ENCODE data around the gene ZNF37A.
"Not testable (repeated sequence)": the region's sequence is repeated elsewhere in the genome, so short reads cannot be mapped to it uniquely, and the experiment has no call there.

Gene ZNF37A

GRCh38 chr10:38094158-38094926 is at the start of gene ZNF37A:
Gene ZNF37A, plus strand, starts transcription at chr10:38094337. Its CDS starts 2,281 bp downstream, at chr10:38096618.
- peaks cover 44% of the 10 kb centered on the region for H3K36me3 Mint-ChIP-seq (ENCODE audit: low read depth)
- peak within 1 kb of the TSS; percentile 85 for H3K4me3 Mint-ChIP-seq
- H3K9me3 Mint-ChIP-seq = peaks cover 25% of the 10 kb centered on the region
- H3K27me3 Mint-ChIP-seq = no peaks in the 10 kb centered on the region
- DNase-seq = peak; percentile 83
- peak; percentile 98 for ATAC-seq
- peaks cover 33% of the 10 kb centered on the region for H3K4me1 Mint-ChIP-seq
- H3K27ac Mint-ChIP-seq = peak within 1 kb of the TSS; percentile 90

DNA sequence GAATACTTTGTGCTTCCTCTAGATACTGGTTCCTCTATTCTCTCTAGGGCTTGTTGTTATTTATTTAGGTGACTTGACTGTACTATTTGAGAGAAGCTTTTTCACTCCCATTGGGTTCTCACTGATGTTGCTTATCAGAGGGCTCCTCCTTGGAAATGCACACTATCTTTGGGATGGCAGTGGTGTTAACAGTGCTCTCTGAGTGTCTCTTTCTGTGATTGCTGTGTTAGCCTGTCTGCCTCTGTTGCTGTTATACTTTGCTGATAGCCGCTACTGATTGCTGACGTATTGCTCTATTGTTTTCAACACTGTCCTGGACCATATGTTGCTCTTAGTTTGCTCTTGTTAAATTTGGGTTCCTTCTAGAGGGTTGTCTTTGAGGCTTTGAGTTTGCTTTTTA is 49.0 kb upstream of the ZNF37A start:
- Mint-ChIP-seq H3K36me3 (ENCODE audit: low read depth) (peaks cover 80% of the 10 kb centered on the region), H3K9me3 (peaks cover 30% of the 10 kb centered on the region), H3K4me3 (no peak overlapping the region), H3K27me3 (no peaks in the 10 kb centered on the region), H3K27ac (no peak overlapping the region), H3K4me1 (peaks cover 26% of the 10 kb centered on the region)
- DNase-seq (no peak), ATAC-seq (no peak)

DNA sequence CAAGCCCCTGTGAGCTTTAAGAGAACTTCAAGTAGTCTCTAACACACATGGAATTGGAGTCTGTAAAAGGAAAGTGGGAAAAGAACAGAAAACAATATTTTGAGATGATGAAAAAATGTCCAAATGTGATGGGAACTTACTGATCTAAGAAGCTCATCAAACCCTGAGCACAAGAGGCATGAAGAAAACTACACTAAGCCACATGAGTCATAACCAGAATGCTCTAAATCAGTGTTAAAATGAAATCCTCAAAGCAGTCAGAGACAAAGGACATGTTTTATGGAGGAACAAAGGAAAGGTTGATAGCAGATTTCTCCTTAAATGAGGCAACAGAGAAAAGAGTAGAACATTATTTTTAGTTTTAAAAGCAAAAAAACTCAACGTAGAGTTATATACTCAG is 46.5 kb upstream of the ZNF37A start:
- Mint-ChIP-seq H3K4me1 (peaks cover 22% of the 10 kb centered on the region), H3K9me3 (peaks cover 41% of the 10 kb centered on the region), H3K27ac (no peak overlapping the region), H3K4me3 (no peak overlapping the region), H3K36me3 (ENCODE audit: low read depth) (peaks cover 86% of the 10 kb centered on the region), H3K27me3 (no peaks in the 10 kb centered on the region)
- ATAC-seq = no peak
- DNase-seq = no peak

DNA sequence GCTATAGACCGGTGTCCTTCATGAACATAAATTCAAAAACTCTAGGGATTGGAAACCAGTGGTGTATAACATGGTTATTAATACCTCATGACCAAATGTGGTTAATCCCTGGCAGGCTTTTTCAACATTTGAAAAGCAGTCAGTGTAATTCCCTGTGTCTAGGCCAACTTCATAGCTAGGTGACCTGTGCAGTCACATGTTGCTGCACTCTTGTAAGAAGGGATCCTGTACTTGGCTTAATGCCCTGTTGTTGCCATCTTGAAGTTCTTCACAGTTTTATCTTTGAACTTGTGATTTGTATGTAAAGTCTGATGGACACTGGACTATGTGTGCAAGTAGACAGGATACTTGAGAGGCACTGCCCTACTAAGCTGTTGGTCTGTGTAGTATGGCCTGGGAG is 43.9 kb upstream of the ZNF37A start:
- Mint-ChIP-seq H3K27ac (no peak overlapping the region), H3K27me3 (no peaks in the 10 kb centered on the region), H3K4me3 (no peak overlapping the region), H3K4me1 (peaks cover 5% of the 10 kb centered on the region), H3K36me3 (ENCODE audit: low read depth) (peaks cover 90% of the 10 kb centered on the region), H3K9me3 (peaks cover 64% of the 10 kb centered on the region)
- no peak for DNase-seq
- no peak for ATAC-seq

GRCh38 chr10:38054361-38054797 is 39.8 kb upstream of the ZNF37A start:
- Mint-ChIP-seq H3K36me3 (ENCODE audit: low read depth) (peaks cover 92% of the 10 kb centered on the region), H3K4me3 (no peak overlapping the region), H3K27me3 (no peaks in the 10 kb centered on the region), H3K4me1 (no peaks in the 10 kb centered on the region), H3K27ac (no peak overlapping the region), H3K9me3 (peaks cover 76% of the 10 kb centered on the region)
- DNase-seq (no peak), ATAC-seq (no peak)

DNA sequence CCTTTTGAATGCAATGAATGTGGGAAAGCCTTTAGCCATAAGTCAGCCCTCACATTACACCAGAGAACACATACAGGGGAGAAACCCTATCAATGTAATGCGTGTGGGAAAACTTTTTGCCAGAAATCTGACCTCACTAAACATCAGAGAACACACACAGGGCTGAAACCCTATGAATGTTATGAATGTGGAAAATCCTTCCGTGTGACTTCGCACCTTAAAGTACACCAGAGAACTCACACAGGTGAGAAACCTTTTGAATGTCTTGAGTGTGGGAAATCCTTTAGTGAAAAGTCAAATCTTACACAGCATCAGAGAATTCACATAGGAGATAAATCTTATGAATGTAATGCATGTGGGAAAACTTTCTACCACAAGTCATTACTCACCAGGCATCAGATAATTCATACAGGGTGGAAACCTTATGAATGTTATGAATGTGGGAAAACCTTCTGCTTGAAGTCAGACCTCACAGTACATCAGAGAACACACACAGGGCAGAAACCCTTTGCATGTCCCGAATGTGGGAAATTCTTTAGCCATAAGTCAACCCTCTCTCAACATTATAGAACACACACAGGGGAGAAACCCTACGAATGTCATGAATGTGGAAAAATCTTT is 38.8 kb upstream of the ZNF37A start:
- peaks cover 90% of the 10 kb centered on the region for H3K36me3 Mint-ChIP-seq (ENCODE audit: low read depth)

GRCh38 chr10:38069663-38070062 is 24.5 kb upstream of the ZNF37A start:
- not testable (repeated sequence) for DNase-seq, ATAC-seq, H3K4me3 Mint-ChIP-seq, H3K27ac Mint-ChIP-seq, H3K4me1 Mint-ChIP-seq, H3K27me3 Mint-ChIP-seq
- Mint-ChIP-seq H3K9me3 (peaks cover 23% of the 10 kb centered on the region), H3K36me3 (ENCODE audit: low read depth) (peaks cover 11% of the 10 kb centered on the region)

More for the DNA sequence above, 38.8 kb upstream of the ZNF37A start:
- H3K4me3 Mint-ChIP-seq, ATAC-seq, H3K4me1 Mint-ChIP-seq, H3K27ac Mint-ChIP-seq, H3K27me3 Mint-ChIP-seq, DNase-seq: not testable (repeated sequence)
- peaks cover 75% of the 10 kb centered on the region for H3K9me3 Mint-ChIP-seq

- H3K27ac Mint-ChIP-seq = no peak overlapping the region
- peaks cover 16% of the 10 kb centered on the region for H3K9me3 Mint-ChIP-seq
- peaks cover 2% of the 10 kb centered on the region for H3K36me3 Mint-ChIP-seq (ENCODE audit: low read depth)
- no peak overlapping the region for H3K4me3 Mint-ChIP-seq
- DNase-seq (no peak), ATAC-seq (no peak)
- H3K27me3 Mint-ChIP-seq = no peaks in the 10 kb centered on the region
- peaks cover 2% of the 10 kb centered on the region for H3K4me1 Mint-ChIP-seq
Observed at GRCh38 chr10:38070501-38070900, 23.6 kb upstream of the ZNF37A start.

GRCh38 chr10:38072552-38072951 is 21.6 kb upstream of the ZNF37A start:
- H3K36me3 Mint-ChIP-seq (ENCODE audit: low read depth) = peaks cover 6% of the 10 kb centered on the region
- no peak overlapping the region for H3K27ac Mint-ChIP-seq
- H3K4me1 Mint-ChIP-seq = peaks cover 2% of the 10 kb centered on the region
- no peaks in the 10 kb centered on the region for H3K27me3 Mint-ChIP-seq
- peaks cover 20% of the 10 kb centered on the region for H3K9me3 Mint-ChIP-seq
- DNase-seq (no peak), ATAC-seq (no peak)
- H3K4me3 Mint-ChIP-seq = no peak overlapping the region

- Mint-ChIP-seq H3K9me3 (peaks cover 22% of the 10 kb centered on the region), H3K4me3 (no peak overlapping the region), H3K4me1 (no peaks in the 10 kb centered on the region), H3K27ac (no peak overlapping the region), H3K36me3 (ENCODE audit: low read depth) (peaks cover 6% of the 10 kb centered on the region), H3K27me3 (peaks cover 9% of the 10 kb centered on the region)
- ATAC-seq = no peak
- DNase-seq = no peak
Observed at GRCh38 chr10:38076687-38077086, 17.4 kb upstream of the ZNF37A start.

DNA sequence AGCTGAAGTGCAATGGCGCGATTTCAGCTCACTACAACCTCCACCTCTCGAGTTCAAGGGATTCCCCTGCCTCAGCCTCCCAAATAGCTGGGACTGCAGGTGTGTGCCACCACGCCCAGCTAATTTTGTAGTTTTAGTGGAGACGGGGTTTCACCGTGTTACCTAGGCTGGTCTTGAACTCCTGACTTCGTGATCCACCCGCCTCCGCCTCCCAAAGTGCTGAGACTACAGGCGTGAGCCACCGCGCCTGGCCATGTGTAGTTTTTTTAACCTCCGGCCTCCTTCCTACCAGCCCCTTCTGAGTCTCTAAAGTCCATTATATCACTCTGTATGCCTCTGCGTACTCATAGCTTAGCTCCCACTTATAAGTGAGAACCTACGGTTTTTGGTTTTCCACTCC is 819 bp upstream of the ZNF37A start:
- H3K4me3 Mint-ChIP-seq = peak overlapping the region; percentile 85
- DNase-seq, H3K27me3 Mint-ChIP-seq, ATAC-seq: not testable (repeated sequence)
- peaks cover 34% of the 10 kb centered on the region for H3K36me3 Mint-ChIP-seq (ENCODE audit: low read depth)
- H3K4me1 Mint-ChIP-seq = peaks cover 28% of the 10 kb centered on the region
- peaks cover 16% of the 10 kb centered on the region for H3K9me3 Mint-ChIP-seq
- H3K27ac Mint-ChIP-seq = peak overlapping the region; percentile 90

- peak overlapping the region; percentile 90 for H3K27ac Mint-ChIP-seq
- no peak for ATAC-seq
- H3K27me3 Mint-ChIP-seq = no peaks in the 10 kb centered on the region
- peaks cover 20% of the 10 kb centered on the region for H3K9me3 Mint-ChIP-seq
- H3K4me1 Mint-ChIP-seq = peaks cover 30% of the 10 kb centered on the region
- DNase-seq = no peak
- peaks cover 38% of the 10 kb centered on the region for H3K36me3 Mint-ChIP-seq (ENCODE audit: low read depth)
- peak overlapping the region; percentile 85 for H3K4me3 Mint-ChIP-seq
Observed at GRCh38 chr10:38093816-38094157, 350 bp upstream of the ZNF37A start.

- Mint-ChIP-seq H3K4me1 (peaks cover 33% of the 10 kb centered on the region), H3K27ac (peak overlapping the region; percentile 90), H3K27me3 (no peaks in the 10 kb centered on the region), H3K4me3 (peak overlapping the region; percentile 85), H3K36me3 (ENCODE audit: low read depth) (peaks cover 51% of the 10 kb centered on the region), H3K9me3 (peaks cover 32% of the 10 kb centered on the region)
- ATAC-seq (no peak), DNase-seq (no peak)
Observed at GRCh38 chr10:38094927-38095574, 914 bp downstream of the ZNF37A start.

DNA sequence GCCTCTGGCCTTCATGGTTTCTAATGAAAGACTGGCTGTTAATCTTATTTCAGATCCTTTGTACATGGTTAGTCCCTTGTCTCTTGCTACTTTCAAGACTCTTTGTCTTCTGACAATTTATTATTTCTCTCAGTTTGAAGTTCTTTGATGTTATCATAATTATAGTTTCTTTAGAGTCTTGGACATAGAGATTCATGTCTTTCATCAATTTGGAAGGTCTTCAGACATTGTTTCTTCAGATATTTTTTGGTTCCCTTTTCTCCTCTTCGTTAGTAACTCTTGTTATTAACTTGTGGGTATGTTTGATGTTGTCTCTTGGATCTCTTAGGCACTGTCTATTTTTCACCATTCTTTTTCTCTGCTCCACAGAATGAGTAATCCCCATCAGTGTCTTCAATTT is 8.7 kb downstream of the ZNF37A start:
- Mint-ChIP-seq H3K36me3 (ENCODE audit: low read depth) (peaks cover 97% of the 10 kb centered on the region), H3K9me3 (peaks cover 85% of the 10 kb centered on the region), H3K27me3 (no peaks in the 10 kb centered on the region), H3K4me3 (no peak overlapping the region), H3K4me1 (peaks cover 6% of the 10 kb centered on the region), H3K27ac (no peak overlapping the region)
- ATAC-seq (no peak), DNase-seq (no peak)

- Mint-ChIP-seq H3K4me1 (peaks cover 3% of the 10 kb centered on the region), H3K27me3 (no peaks in the 10 kb centered on the region), H3K9me3 (peaks cover 82% of the 10 kb centered on the region), H3K4me3 (no peak overlapping the region), H3K36me3 (ENCODE audit: low read depth) (peaks cover 97% of the 10 kb centered on the region), H3K27ac (no peak overlapping the region)
- no peak for ATAC-seq
- no peak for DNase-seq
Observed at GRCh38 chr10:38103756-38104155, 9.6 kb downstream of the ZNF37A start.
